ENCODE data around the gene GCFC2.

GRCh38 chr2:75647771-75648170 is 62.9 kb downstream of the GCFC2 start:
- no peak for TF ChIP-seq CTCF (IDR thresholded peaks at IDR 0.05)
- no peak for TF ChIP-seq POLR2A (IDR thresholded peaks at IDR 0.05)
